HCT116 (cell line): ENCODE results near the gene SPDYE1. TPM values are rescaled to one million over a fixed set of nuclear protein-coding genes. Genes with fewer than 3 reads are reported as not detected.
"Not testable (repeated sequence)": the region's sequence is repeated elsewhere in the genome, so short reads cannot be mapped to it uniquely, and the experiment has no call there.

Experiments
- ATAC-seq: fragments of 200-7000 bp; cut with Tn5 transposase; 2 replicates; pipeline ENCODE4 v1.9.1; 2020; ENCODE audit warnings: mild to moderate bottlenecking, moderate library complexity
- BruUV-seq: library from RNA; stranded (reverse); fragments of 400-500 nt; replicated peaks from 2 replicates; lab custom pipeline; 2021; lab: Mats Ljungman, UMichigan
- CTCF ChIA-PET: fragments of 300-600 bp; sonication (Branson Sonifier 250); formaldehyde crosslinking; loops from one replicate; lab custom pipeline; 2021; ENCODE audit warnings: antibody characterized with exemption; lab: Charles Lee
- POLR2A ChIA-PET: fragments of 300-600, 350-600 bp; sonication (Branson Sonifier 250); formaldehyde crosslinking; loops from one replicate; lab custom pipeline; 2021; ENCODE audit warnings: antibody characterized with exemption; lab: Charles Lee
- RAD21 ChIA-PET, 2 experiments: fragments of 300-600 bp; sonication (Branson Sonifier 250); formaldehyde crosslinking; loops; one replicate each; lab custom pipeline; 2023; ENCODE audit warnings: low total read pairs in 2 of 2; ENCODE audit not compliant: uncharacterized antibody in 2 of 2, unreplicated experiment in 2 of 2, low non-redundant PET in 1 of 2; lab: Charles Lee
- DNase-seq: peaks from one replicate; pipeline ENCODE4 v3.0.0-alpha.2; 2010; ENCODE audit warnings: low read depth, low spot score
- H2AFZ ChIP-seq: fragments of 200-600 bp; shearing (Covaris generic), sonication (generic); 2 replicates; pipeline ENCODE4 v1.6.1; 2017; ENCODE audit warnings: low read depth, mixed run types, mixed read lengths, antibody characterized with exemption, low read length; ENCODE audit not compliant: poor library complexity, severe bottlenecking
- H3K27ac ChIP-seq: 2 replicates; pipeline ENCODE4 v1.5.1; 2012; ENCODE audit warnings: low read depth, low read length
- H3K27me3 ChIP-seq: fragments of 200-600 bp; sonication (generic); 2 replicates; pipeline ENCODE4 v1.6.1; 2016; ENCODE audit warnings: mixed run types, low read length, mixed read lengths; ENCODE audit not compliant: insufficient read depth
- H3K36me3 ChIP-seq, 2 experiments: fragments of 200-500 bp in 1 of 2; fragments of 200-600 bp in 1 of 2; sonication (Bioruptor generic) in 1 of 2; sonication (generic) in 1 of 2; 2 replicates each; pipeline versions ENCODE4 v1.5.1 to v1.6.1; 2014 to 2016; ENCODE audit warnings: low read length in 2 of 2, inconsistent platforms in 1 of 2, mixed read lengths in 1 of 2, mixed run types in 1 of 2; ENCODE audit not compliant: insufficient read depth in 2 of 2, control insufficient read depth in 1 of 2
- H3K4me1 ChIP-seq, 2 experiments: fragments of 200-600 bp in 1 of 2; sonication (generic) in 1 of 2; 2 replicates each; pipeline versions ENCODE4 v1.5.1 to v1.6.1; 2012 to 2017; ENCODE audit warnings: low read length in 2 of 2, inconsistent platforms in 1 of 2, mild to moderate bottlenecking in 1 of 2, mixed read lengths in 1 of 2, mixed run types in 1 of 2, moderate library complexity in 1 of 2; ENCODE audit not compliant: insufficient read depth in 2 of 2, control insufficient read depth in 1 of 2
- H3K4me2 ChIP-seq: fragments of 200-600 bp; sonication (generic); 2 replicates; pipeline ENCODE4 v1.6.1; 2017; ENCODE audit warnings: mixed run types, low read length, mixed read lengths
- H3K4me3 ChIP-seq, 2 experiments: fragments of 200-600 bp in 1 of 2; sonication (generic) in 1 of 2; replicated peaks in 1 of 2; 2 replicates each; pipeline ENCODE4 v1.5.1; 2011 to 2016; ENCODE audit warnings: low read length in 2 of 2, control low read depth in 1 of 2, low read depth in 1 of 2, mild to moderate bottlenecking in 1 of 2, mixed read lengths in 1 of 2, mixed run types in 1 of 2
- H3K79me2 ChIP-seq: fragments of 200-600 bp; sonication (generic); 2 replicates; pipeline ENCODE4 v1.6.1; 2017; ENCODE audit warnings: mild to moderate bottlenecking, mixed run types, low read length, moderate library complexity, mixed read lengths; ENCODE audit not compliant: insufficient read depth
- H3K9ac ChIP-seq: fragments of 200-600 bp; sonication (generic); 2 replicates; pipeline ENCODE4 v1.6.1; 2016; ENCODE audit warnings: low read length, mixed read lengths
- H3K9me2 ChIP-seq: fragments of 200-600 bp; sonication (generic), shearing (Covaris generic); 2 replicates; pipeline ENCODE4 v1.6.1; 2017; ENCODE audit warnings: mixed run types, mild to moderate bottlenecking, moderate library complexity; ENCODE audit not compliant: insufficient read depth
- H3K9me3 ChIP-seq, 2 experiments: fragments of 200-500 bp in 1 of 2; fragments of 200-600 bp in 1 of 2; sonication (Bioruptor generic) in 1 of 2; sonication (generic) in 1 of 2; 2 replicates each; pipeline ENCODE4 v1.6.1; 2014 to 2017; ENCODE audit warnings: low read length in 2 of 2, mixed read lengths in 2 of 2, inconsistent platforms in 1 of 2, low read depth in 1 of 2, mild to moderate bottlenecking in 1 of 2, mixed run types in 1 of 2, moderate library complexity in 1 of 2; ENCODE audit not compliant: control insufficient read depth in 1 of 2, insufficient read depth in 1 of 2
- H4K20me1 ChIP-seq: fragments of 200-600 bp; sonication (generic), shearing (Covaris generic); 2 replicates; pipeline ENCODE4 v1.6.1; 2017; ENCODE audit warnings: mixed run types, mild to moderate bottlenecking, moderate library complexity; ENCODE audit not compliant: insufficient read depth
- EGR1 ChIP-seq: IDR thresholded peaks from 2 replicates; pipeline ENCODE4 v1.6.1; 2012; ENCODE audit warnings: low read depth
- EZH2 ChIP-seq: fragments of 200-600 bp; sonication (generic); IDR thresholded peaks from 2 replicates; pipeline ENCODE4 v1.6.1; 2017; ENCODE audit warnings: antibody characterized with exemption, mixed run types
- SP1 ChIP-seq: IDR thresholded peaks from 2 replicates; pipeline ENCODE4 v1.6.1; 2012; ENCODE audit warnings: low read depth
- TCF7L2 ChIP-seq: IDR thresholded peaks from 2 replicates; pipeline ENCODE4 v1.7.0; 2011; ENCODE audit warnings: borderline replicate concordance, inconsistent platforms; ENCODE audit not compliant: insufficient read depth, insufficient read length; ENCODE audit errors: extremely low read depth
- intact Hi-C: fragments of 100-400 bp; cut with micrococcal nuclease; formaldehyde crosslinking; loops from 2 replicates; pipeline ENCODE4 v1.10.0; 2022
- total RNA-seq: library from RNA; stranded (reverse); gene quantifications from one replicate; pipeline ENCODE4 v1.2.1, GENCODE V29; 2021; ENCODE audit not compliant: unreplicated experiment
- TF ChIP-seq, protein P1 (sequence below): IDR thresholded peaks from 2 replicates; pipeline ENCODE4 v1.6.1; 2012; ENCODE audit warnings: low read depth

Gene SPDYE1
- total RNA-seq, 1 experiment from 2014 or later = not detected

DNA sequence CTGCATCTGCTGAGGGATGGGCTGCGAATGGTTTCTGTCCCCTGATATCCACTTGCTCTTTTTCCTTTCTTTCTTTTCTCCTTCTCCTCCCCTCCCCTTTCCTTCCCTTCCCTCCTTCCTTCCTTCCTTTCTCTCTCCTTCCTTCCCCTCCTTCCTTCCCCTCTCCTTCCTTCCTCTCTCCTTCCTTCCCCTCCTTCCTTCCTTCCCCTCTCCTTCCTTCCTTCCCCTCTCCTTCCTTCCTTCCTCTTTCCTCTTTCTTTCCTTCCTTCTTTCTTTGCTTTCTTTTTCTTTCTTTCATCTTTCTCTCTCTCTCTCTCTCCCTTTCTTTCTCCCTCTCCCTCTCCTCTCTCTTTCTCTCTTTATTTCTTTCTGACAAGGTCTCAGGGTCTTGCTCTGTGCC, 20.2 kb upstream of the SPDYE1 start (continued):
- TF ChIP-seq, protein P1, sequence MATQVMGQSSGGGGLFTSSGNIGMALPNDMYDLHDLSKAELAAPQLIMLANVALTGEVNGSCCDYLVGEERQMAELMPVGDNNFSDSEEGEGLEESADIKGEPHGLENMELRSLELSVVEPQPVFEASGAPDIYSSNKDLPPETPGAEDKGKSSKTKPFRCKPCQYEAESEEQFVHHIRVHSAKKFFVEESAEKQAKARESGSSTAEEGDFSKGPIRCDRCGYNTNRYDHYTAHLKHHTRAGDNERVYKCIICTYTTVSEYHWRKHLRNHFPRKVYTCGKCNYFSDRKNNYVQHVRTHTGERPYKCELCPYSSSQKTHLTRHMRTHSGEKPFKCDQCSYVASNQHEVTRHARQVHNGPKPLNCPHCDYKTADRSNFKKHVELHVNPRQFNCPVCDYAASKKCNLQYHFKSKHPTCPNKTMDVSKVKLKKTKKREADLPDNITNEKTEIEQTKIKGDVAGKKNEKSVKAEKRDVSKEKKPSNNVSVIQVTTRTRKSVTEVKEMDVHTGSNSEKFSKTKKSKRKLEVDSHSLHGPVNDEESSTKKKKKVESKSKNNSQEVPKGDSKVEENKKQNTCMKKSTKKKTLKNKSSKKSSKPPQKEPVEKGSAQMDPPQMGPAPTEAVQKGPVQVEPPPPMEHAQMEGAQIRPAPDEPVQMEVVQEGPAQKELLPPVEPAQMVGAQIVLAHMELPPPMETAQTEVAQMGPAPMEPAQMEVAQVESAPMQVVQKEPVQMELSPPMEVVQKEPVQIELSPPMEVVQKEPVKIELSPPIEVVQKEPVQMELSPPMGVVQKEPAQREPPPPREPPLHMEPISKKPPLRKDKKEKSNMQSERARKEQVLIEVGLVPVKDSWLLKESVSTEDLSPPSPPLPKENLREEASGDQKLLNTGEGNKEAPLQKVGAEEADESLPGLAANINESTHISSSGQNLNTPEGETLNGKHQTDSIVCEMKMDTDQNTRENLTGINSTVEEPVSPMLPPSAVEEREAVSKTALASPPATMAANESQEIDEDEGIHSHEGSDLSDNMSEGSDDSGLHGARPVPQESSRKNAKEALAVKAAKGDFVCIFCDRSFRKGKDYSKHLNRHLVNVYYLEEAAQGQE = no peak
- TF ChIP-seq TCF7L2 (no peak), EZH2 (no peak), SP1 (no peak), EGR1 (no peak)

GRCh38 chr7:43978102-43978501, 19.6 kb upstream of the SPDYE1 start:
- H3K9me2 ChIP-seq, H3K4me3 ChIP-seq, H3K9me3 ChIP-seq, H3K79me2 ChIP-seq, H2AFZ ChIP-seq, RAD21 ChIA-PET, BruUV-seq, H3K36me3 ChIP-seq, CTCF ChIA-PET, H3K9ac ChIP-seq, H3K27me3 ChIP-seq, DNase-seq, POLR2A ChIA-PET, ATAC-seq, intact Hi-C loops, H3K27ac ChIP-seq, H3K4me2 ChIP-seq, H4K20me1 ChIP-seq, H3K4me1 ChIP-seq: not testable (repeated sequence)

GRCh38 chr7:43982848-43983247, 14.8 kb upstream of the SPDYE1 start:
- ATAC-seq, H3K27ac ChIP-seq, RAD21 ChIA-PET, H3K4me2 ChIP-seq, H2AFZ ChIP-seq, H3K27me3 ChIP-seq, DNase-seq, H3K9me3 ChIP-seq, H3K9ac ChIP-seq, H3K4me1 ChIP-seq, H3K4me3 ChIP-seq, H3K79me2 ChIP-seq, BruUV-seq, H3K9me2 ChIP-seq, H3K36me3 ChIP-seq, H4K20me1 ChIP-seq, POLR2A ChIA-PET, intact Hi-C loops, CTCF ChIA-PET: not testable (repeated sequence)
